Non-pigmented ciliary epithelial cell (primary cell): ENCODE data around the gene UNC45A.

ENCODE experiments used
- DNase-seq: peaks from one replicate; pipeline ENCODE4 v3.0.0-alpha.2; 2010; ENCODE audit warnings: low read depth

Gene UNC45A

GRCh38 chr15:90960298-90961091, 25.4 kb downstream of the UNC45A start:
- DNase-seq = no peak

GRCh38 chr15:90962021-90962420, 26.9 kb downstream of the UNC45A start:
- DNase-seq = no peak

- DNase-seq = no peak
These were observed 31.2 kb downstream of the UNC45A start for GRCh38 chr15:90966262-90966661.

- DNase-seq = no peak
These were observed 32.1 kb downstream of the UNC45A start for GRCh38 chr15:90967206-90967605.

- no peak for DNase-seq
These were observed 33.3 kb downstream of the UNC45A start for GRCh38 chr15:90968434-90968833.

- DNase-seq = no peak
These were observed 35.2 kb downstream of the UNC45A start for GRCh38 chr15:90970274-90970673.

GRCh38 chr15:90972133-90972532, 37.0 kb downstream of the UNC45A start:
- DNase-seq = no peak

GRCh38 chr15:90974216-90974615, 39.1 kb downstream of the UNC45A start:
- no peak for DNase-seq

- DNase-seq = no peak
These were observed 44.5 kb downstream of the UNC45A start for GRCh38 chr15:90979582-90979981.

- DNase-seq = no peak
These were observed 46.6 kb downstream of the UNC45A start for GRCh38 chr15:90981681-90982080.

GRCh38 chr15:90982135-90982534, 47.0 kb downstream of the UNC45A start:
- DNase-seq = peak; percentile 11

GRCh38 chr15:90986790-90987507, 51.9 kb downstream of the UNC45A start:
- DNase-seq = no peak

- no peak for DNase-seq
These were observed 52.6 kb downstream of the UNC45A start for GRCh38 chr15:90987561-90988141.

- DNase-seq = no peak
These were observed 53.2 kb downstream of the UNC45A start for GRCh38 chr15:90988296-90988695.

- DNase-seq = no peak
These were observed 54.1 kb downstream of the UNC45A start for GRCh38 chr15:90989040-90989768.

GRCh38 chr15:90990446-90990845, 55.4 kb downstream of the UNC45A start:
- DNase-seq = no peak

GRCh38 chr15:90991587-90992285, 56.7 kb downstream of the UNC45A start:
- DNase-seq = no peak

GRCh38 chr15:90994059-90994416, 59.0 kb downstream of the UNC45A start:
- no peak for DNase-seq

GRCh38 chr15:90994417-90995311, 59.6 kb downstream of the UNC45A start, which contains the start of gene PRC1:
Gene PRC1, minus strand, starts transcription at chr15:90994535. Its CDS starts 118 bp downstream, at chr15:90994417.
- DNase-seq = peak; percentile 76

- no peak for DNase-seq
These were observed 63.7 kb downstream of the UNC45A start for GRCh38 chr15:90998737-90999136.

- no peak for DNase-seq
These were observed 66.1 kb downstream of the UNC45A start for GRCh38 chr15:91001209-91001608.
